H1 (cell line): Measurements from ENCODE around the gene P4HA1. TPM values are rescaled to one million over a fixed set of nuclear protein-coding genes. Genes with fewer than 3 reads are reported as not detected.

Source experiments
- BRCA1 ChIP-seq: IDR thresholded peaks from 2 replicates; pipeline ENCODE4 v1.6.1; 2012; ENCODE audit warnings: low read depth, low read length, improper control_type of control experiment
- MAFK ChIP-seq: IDR thresholded peaks from 2 replicates; pipeline ENCODE4 v1.6.1; 2012; ENCODE audit warnings: low read depth, mild to moderate bottlenecking, improper control_type of control experiment, low read length
- NRF1 ChIP-seq: IDR thresholded peaks from 2 replicates; pipeline ENCODE4 v1.6.1; 2011; ENCODE audit warnings: mild to moderate bottlenecking, low read depth, low read length, improper control_type of control experiment
- polyA plus RNA-seq, 7 experiments: library from polyadenylated mRNA; depleted of rRNA in 3 of 7; stranded (reverse) in 5 of 7; unstranded in 2 of 7; fragments of >200 nt in 5 of 7; fragments of 200-250 nt in 2 of 7; gene quantifications; 1 replicate in 5 of 7; 2 replicates in 1 of 7; 4 replicates in 1 of 7; pipeline versions ENCODE4 v1.2.1 to v1.2.3, GENCODE V29; 2011 to 2013; ENCODE audit warnings: missing spikeins in 2 of 7, mixed read lengths in 2 of 7
- total RNA-seq: library from RNA; stranded (reverse); fragmentation: NEBNext Ultra II Directional; extraction: Animal tissue kit (Norgen Biotek cat#: 25700); gene quantifications from 2 replicates; pipeline ENCODE4 v1.2.1, GENCODE V29; 2021

P4HA1 gene
- total and polyA plus RNA-seq, 2 of the 8 experiments (the other 6 are each of a cell fraction or from before 2014, with no cell fraction given): 12.0 to 25.7 TPM

- TF ChIP-seq BRCA1: no peak
- TF ChIP-seq NRF1: no peak
- TF ChIP-seq MAFK: no peak
These were observed 16.7 kb downstream of the P4HA1 start (continued) for GRCh38 chr10:73079779-73080541.
